Fibroblast of the aortic adventitia (primary cell): ENCODE data around the gene PDZD2. TPM values are rescaled to one million over a fixed set of nuclear protein-coding genes. Genes with fewer than 3 reads are reported as not detected.

Experiments
- DNase-seq: peaks from one replicate; pipeline ENCODE4 v3.0.0-alpha.2; 2010; ENCODE audit warnings: low read depth
- H3K4me3 ChIP-seq: 2 replicates; pipeline ENCODE4 v1.5.1; 2011; ENCODE audit warnings: low read depth, mild to moderate bottlenecking, control low read depth, low read length, moderate library complexity
- total RNA-seq: library from RNA; depleted of rRNA; stranded (reverse); fragments of >200 nt; gene quantifications from 2 replicates; pipeline ENCODE4 v1.2.3, GENCODE V29; 2012; ENCODE audit warnings: low replicate concordance
- TF ChIP-seq, protein P1 (sequence below): IDR thresholded peaks from 2 replicates; pipeline ENCODE4 v1.5.1; 2011; ENCODE audit warnings: mild to moderate bottlenecking, low read length, control low read depth, inconsistent platforms; ENCODE audit not compliant: insufficient read depth

Gene PDZD2
- total RNA-seq, 1 donor, result under 0.01 TPM

DNA sequence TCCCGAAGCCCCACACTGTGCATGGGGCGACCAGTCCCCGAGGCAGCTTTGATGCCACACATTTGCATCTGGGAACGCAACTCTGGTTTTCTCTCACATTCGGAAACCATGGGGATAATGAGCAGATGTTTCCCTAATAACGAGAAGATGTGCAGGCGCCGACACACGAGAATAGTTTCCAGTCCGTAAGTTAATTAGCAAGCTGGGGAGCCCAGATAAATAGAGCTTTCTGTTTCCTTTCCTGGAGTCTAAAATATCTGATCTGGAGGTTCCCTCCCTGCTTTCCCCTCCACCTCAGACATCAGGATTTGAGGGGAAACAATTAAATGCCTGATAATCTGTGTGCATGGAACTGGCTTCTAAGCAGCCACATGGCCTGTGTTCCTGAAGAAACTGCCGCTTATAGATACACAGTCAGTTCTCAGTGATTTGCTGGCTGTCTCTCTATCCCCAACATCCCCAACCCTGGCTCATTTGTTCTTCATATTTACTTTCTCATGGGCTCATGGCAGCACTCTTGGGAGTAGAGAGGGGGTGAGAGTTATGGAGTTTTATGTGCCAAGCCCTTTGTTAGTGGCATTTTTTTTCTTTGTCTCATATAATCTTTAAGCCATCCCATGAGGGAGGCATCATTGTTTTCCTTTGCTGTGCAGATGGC is 62.8 kb downstream of the PDZD2 start:
- no peak for DNase-seq
- TF ChIP-seq, protein P1, sequence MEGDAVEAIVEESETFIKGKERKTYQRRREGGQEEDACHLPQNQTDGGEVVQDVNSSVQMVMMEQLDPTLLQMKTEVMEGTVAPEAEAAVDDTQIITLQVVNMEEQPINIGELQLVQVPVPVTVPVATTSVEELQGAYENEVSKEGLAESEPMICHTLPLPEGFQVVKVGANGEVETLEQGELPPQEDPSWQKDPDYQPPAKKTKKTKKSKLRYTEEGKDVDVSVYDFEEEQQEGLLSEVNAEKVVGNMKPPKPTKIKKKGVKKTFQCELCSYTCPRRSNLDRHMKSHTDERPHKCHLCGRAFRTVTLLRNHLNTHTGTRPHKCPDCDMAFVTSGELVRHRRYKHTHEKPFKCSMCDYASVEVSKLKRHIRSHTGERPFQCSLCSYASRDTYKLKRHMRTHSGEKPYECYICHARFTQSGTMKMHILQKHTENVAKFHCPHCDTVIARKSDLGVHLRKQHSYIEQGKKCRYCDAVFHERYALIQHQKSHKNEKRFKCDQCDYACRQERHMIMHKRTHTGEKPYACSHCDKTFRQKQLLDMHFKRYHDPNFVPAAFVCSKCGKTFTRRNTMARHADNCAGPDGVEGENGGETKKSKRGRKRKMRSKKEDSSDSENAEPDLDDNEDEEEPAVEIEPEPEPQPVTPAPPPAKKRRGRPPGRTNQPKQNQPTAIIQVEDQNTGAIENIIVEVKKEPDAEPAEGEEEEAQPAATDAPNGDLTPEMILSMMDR, result no peak
- H3K4me3 ChIP-seq, result no peak overlapping the region

DNA sequence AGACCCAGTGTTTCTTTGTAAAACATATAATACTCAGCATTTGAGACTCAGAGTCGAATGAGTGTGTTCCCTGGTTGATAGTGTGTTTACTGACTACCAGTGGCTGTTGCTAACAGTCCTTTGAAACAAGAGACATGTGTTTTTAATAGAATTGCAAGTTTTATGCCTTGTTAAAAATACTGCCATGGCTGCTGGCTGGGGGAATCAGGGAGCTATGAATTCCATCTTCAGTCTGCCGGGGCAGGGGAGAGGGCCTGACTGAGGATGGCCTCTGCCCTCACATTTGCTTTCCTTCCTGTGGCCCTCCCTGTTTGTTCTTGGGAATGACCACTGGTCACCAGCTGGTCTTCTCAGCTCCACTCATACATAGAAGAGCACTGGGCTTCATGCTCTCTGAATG is 63.8 kb downstream of the PDZD2 start:
- no peak overlapping the region for H3K4me3 ChIP-seq
- TF ChIP-seq, protein P1, result no peak
- no peak for DNase-seq

DNA sequence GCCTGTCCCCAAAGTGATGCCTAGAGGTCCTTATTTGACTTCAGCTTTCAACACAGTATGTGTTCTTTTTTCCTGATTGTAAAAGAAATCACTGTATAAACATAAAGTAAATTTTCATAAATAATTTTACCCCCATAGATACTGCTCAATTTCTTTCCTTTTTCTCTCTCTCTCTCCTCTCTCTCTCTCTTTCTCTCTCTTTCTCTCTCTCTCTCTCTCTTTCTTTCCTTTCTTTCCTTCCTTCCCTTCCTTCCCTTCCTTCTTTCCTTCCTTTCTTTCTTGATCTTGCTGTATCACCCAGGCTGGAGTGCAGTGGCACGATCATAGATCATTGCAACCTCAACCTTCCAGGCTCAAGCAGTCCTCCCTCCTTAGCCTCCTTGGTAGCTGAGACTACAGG is 64.8 kb downstream of the PDZD2 start:
- H3K4me3 ChIP-seq, result no peak overlapping the region
- TF ChIP-seq, protein P1, result no peak
- no peak for DNase-seq

DNA sequence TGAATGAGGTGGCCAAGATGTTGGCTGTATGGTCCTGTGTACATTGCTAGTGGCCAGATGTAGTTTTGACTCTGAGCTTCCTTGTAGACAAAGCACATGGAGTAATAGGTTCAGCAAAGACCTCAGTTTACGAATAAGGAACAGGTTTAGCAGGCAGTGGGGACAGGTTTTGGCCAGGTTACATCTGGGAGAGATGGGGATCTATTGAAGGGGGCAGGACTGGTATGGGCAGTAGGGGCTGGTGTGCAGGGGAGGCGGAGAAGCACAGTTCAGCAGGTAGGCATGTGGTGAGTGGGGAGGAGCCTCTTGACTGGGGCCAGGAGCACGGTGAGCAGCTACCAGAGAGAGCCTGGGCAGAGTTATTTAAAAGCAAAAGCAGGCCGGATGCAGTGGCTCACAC is 67.3 kb downstream of the PDZD2 start:
- H3K4me3 ChIP-seq, result no peak overlapping the region
- TF ChIP-seq, protein P1, result no peak
- DNase-seq, result no peak

DNA sequence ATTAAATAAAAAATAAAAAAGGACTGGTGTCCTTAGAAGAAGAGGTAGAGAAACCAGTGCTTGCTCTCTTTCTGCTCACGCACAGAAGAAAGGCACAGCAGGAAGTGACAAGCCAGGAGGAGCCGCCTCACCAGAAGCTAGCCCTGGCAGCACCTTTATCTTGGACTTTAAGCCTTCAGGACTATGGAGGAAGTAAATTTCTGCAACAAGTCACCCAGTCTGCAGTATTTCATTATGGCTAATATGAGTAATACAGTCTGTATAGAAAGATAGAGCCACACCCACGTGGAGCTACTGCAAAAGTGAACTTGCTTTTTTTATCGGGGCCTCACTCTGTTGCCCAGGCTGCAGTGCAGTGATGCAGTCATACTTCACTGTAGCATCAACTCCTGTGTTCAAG is 68.4 kb downstream of the PDZD2 start:
- no peak for DNase-seq
- no peak overlapping the region for H3K4me3 ChIP-seq
- TF ChIP-seq, protein P1, result no peak

DNA sequence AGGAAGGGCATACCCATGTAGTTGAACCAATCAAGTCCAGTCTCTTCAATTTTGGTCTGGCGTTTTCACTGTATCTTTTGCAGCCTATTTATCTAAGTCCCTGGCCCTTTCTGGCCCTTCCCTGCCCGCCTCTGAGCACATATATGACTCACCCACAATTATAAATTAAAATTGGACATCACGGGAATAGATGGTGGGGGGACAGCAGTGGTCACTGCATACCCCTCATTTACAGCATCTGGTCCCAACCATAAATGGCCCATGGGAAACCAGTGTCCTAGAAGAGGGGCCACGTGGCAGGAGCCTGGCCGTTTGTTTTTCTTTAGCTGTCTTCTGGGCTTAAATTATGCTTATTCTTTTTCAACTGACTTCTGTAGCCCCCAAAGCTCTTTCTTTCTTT is 69.2 kb downstream of the PDZD2 start:
- no peak overlapping the region for H3K4me3 ChIP-seq
- TF ChIP-seq, protein P1, result no peak
- DNase-seq, result no peak

DNA sequence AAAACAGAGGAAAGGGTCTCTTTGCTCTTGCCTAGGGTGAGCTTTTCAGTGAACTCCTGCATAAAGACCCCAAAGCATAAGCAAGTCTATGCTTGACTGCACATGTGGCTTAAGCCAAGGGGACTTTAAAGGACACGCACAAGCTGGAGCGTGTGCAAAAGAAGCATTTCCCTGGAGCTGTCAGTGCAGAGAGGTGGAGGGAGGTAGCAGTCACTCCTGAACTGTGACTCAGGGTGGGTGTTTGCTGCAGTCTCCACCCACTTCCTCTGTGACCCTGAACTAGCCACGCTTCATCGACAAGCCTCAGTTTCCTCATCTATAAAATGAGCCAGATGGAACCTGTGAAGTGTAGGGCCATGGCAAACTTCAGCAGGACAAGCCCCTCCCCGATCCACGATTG is 72.4 kb downstream of the PDZD2 start:
- TF ChIP-seq, protein P1, result no peak
- no peak for DNase-seq
- H3K4me3 ChIP-seq, result no peak overlapping the region
